IMR-90 (cell line): ENCODE results near the gene DOCK1. TPM values are rescaled to one million over a fixed set of nuclear protein-coding genes. Genes with fewer than 3 reads are reported as not detected.

Source experiments
- ATAC-seq: fragments of 200-7000 bp; cut with Tn5 transposase; 2 replicates; pipeline ENCODE4 v1.9.1; 2020; ENCODE audit warnings: low read depth, mild to moderate bottlenecking, moderate library complexity
- BruUV-seq: library from RNA; stranded (reverse); fragments of 400-500 nt; replicated peaks from 2 replicates; lab custom pipeline; 2021; lab: Mats Ljungman, UMichigan
- CTCF ChIA-PET: fragments of 300-600 bp; formaldehyde crosslinking; extraction: SDS; loops from one replicate; lab custom pipeline; 2021; ENCODE audit warnings: antibody characterized with exemption; lab: Yijun Ruan, JAX
- POLR2A ChIA-PET: fragments of 300-600 bp; sonication (Branson Sonifier 250); formaldehyde crosslinking; loops from one replicate; lab custom pipeline; 2022; ENCODE audit warnings: antibody characterized with exemption; ENCODE audit not compliant: unreplicated experiment; lab: Charles Lee
- DNase-seq: peaks from one replicate; pipeline ENCODE4 v3.0.0; 2013
- H2AFZ ChIP-seq: replicated peaks from 2 replicates; pipeline ENCODE3; 2013; ENCODE audit warnings: low read length, mild to moderate bottlenecking; ENCODE audit not compliant: poor library complexity
- H2AK5ac ChIP-seq: 2 replicates; pipeline ENCODE4 v1.6.1; 2013; ENCODE audit warnings: low read depth, low read length, inconsistent platforms
- H2AK9ac ChIP-seq: replicated peaks from 2 replicates; pipeline ENCODE3; 2013; ENCODE audit warnings: mild to moderate bottlenecking, low read depth, low read length, moderate library complexity; ENCODE audit not compliant: poor library complexity
- H2BK120ac ChIP-seq: 2 replicates; pipeline ENCODE4 v1.6.1; 2013; ENCODE audit warnings: low read depth, low read length, inconsistent platforms
- H2BK15ac ChIP-seq: 3 replicates; pipeline ENCODE4 v1.6.1; 2013; ENCODE audit warnings: low read depth, low read length, inconsistent platforms
- H2BK20ac ChIP-seq: 2 replicates; pipeline ENCODE4 v1.6.1; 2013; ENCODE audit warnings: low read depth, mild to moderate bottlenecking, inconsistent platforms, low read length, moderate library complexity
- H2BK5ac ChIP-seq: 2 replicates; pipeline ENCODE4 v1.6.1; 2013; ENCODE audit warnings: mild to moderate bottlenecking, low read depth, low read length, inconsistent platforms; ENCODE audit not compliant: poor library complexity, severe bottlenecking
- H3K14ac ChIP-seq: replicated peaks from 2 replicates; pipeline ENCODE4 v1.6.1; 2013; ENCODE audit warnings: low read depth, low read length, inconsistent platforms
- H3K18ac ChIP-seq: 2 replicates; pipeline ENCODE4 v1.6.1; 2013; ENCODE audit warnings: low read depth, low read length, control low read depth
- H3K23ac ChIP-seq: 2 replicates; pipeline ENCODE4 v1.6.1; 2013; ENCODE audit warnings: low read depth, low read length, inconsistent platforms
- H3K27ac ChIP-seq: 2 replicates; pipeline ENCODE4 v1.5.1; 2013; ENCODE audit warnings: mild to moderate bottlenecking, control low read depth, low read length; ENCODE audit not compliant: insufficient read depth
- H3K27me3 ChIP-seq: 2 replicates; pipeline ENCODE4 v1.6.1; 2013; ENCODE audit warnings: low read length; ENCODE audit not compliant: control insufficient read depth, insufficient read depth
- H3K36me3 ChIP-seq: 2 replicates; pipeline ENCODE4 v1.6.1; 2013; ENCODE audit warnings: low read length, mixed read lengths; ENCODE audit not compliant: control insufficient read depth, insufficient read depth
- H3K4ac ChIP-seq: 2 replicates; pipeline ENCODE4 v1.6.1; 2013; ENCODE audit warnings: low read depth, low read length, inconsistent platforms
- H3K4me1 ChIP-seq: 2 replicates; pipeline ENCODE4 v1.6.1; 2013; ENCODE audit warnings: low read length, mixed read lengths; ENCODE audit not compliant: control insufficient read depth, insufficient read depth
- H3K4me2 ChIP-seq: 2 replicates; pipeline ENCODE4 v1.6.1; 2013; ENCODE audit warnings: low read depth, mild to moderate bottlenecking, control low read depth, low read length, moderate library complexity
- H3K4me3 ChIP-seq: 2 replicates; pipeline ENCODE4 v1.5.1; 2013; ENCODE audit warnings: low read depth, mild to moderate bottlenecking, control low read depth, low read length, moderate library complexity; ENCODE audit not compliant: insufficient read depth
- H3K56ac ChIP-seq: 2 replicates; pipeline ENCODE4 v1.6.1; 2013; ENCODE audit warnings: low read length, inconsistent platforms; ENCODE audit not compliant: insufficient read depth; ENCODE audit errors: extremely low read depth
- H3K79me1 ChIP-seq, 2 experiments: 2 replicates each; pipeline ENCODE4 v1.6.1; 2013; ENCODE audit warnings: low read length in 2 of 2, inconsistent platforms in 1 of 2, low read depth in 1 of 2
- H3K9ac ChIP-seq: 2 replicates; pipeline ENCODE4 v1.6.1; 2013; ENCODE audit warnings: low read depth, low read length, control low read depth
- H3K9me1 ChIP-seq: 2 replicates; pipeline ENCODE4 v1.6.1; 2013; ENCODE audit warnings: low read length, inconsistent platforms; ENCODE audit not compliant: insufficient read depth
- H3K9me3 ChIP-seq: 2 replicates; pipeline ENCODE4 v1.6.1; 2013; ENCODE audit warnings: low read length; ENCODE audit not compliant: control insufficient read depth, insufficient read depth
- H4K20me1 ChIP-seq: 2 replicates; pipeline ENCODE4 v1.6.1; 2013; ENCODE audit warnings: low read length, inconsistent platforms; ENCODE audit not compliant: insufficient read depth
- H4K5ac ChIP-seq: 2 replicates; pipeline ENCODE4 v1.6.1; 2013; ENCODE audit warnings: mild to moderate bottlenecking, low read depth, low read length, control low read depth
- H4K8ac ChIP-seq, 2 experiments: 2 replicates each; pipeline ENCODE4 v1.6.1; 2013; ENCODE audit warnings: low read depth in 2 of 2, low read length in 2 of 2, control low read depth in 1 of 2, inconsistent platforms in 1 of 2
- H4K91ac ChIP-seq: 2 replicates; pipeline ENCODE4 v1.6.1; 2013; ENCODE audit warnings: low read depth, low read length, inconsistent platforms; ENCODE audit not compliant: insufficient read depth
- BHLHE40 ChIP-seq: fragments of 150-350 bp; IDR thresholded peaks from 2 replicates; pipeline ENCODE4 v1.6.1; 2016; ENCODE audit warnings: mild to moderate bottlenecking, low read depth, low read length
- CHD1 ChIP-seq: IDR thresholded peaks from 2 replicates; pipeline ENCODE4 v1.6.1; 2012; ENCODE audit warnings: low read depth, low read length, improper control_type of control experiment
- MAFK ChIP-seq: IDR thresholded peaks from 2 replicates; pipeline ENCODE4 v1.6.1; 2012; ENCODE audit warnings: low read depth, low read length, improper control_type of control experiment
- MAZ ChIP-seq: IDR thresholded peaks from 2 replicates; pipeline ENCODE4 v1.6.1; 2012; ENCODE audit warnings: low read depth, mild to moderate bottlenecking, low read length, improper control_type of control experiment, moderate library complexity, borderline replicate concordance
- MXI1 ChIP-seq: IDR thresholded peaks from 2 replicates; pipeline ENCODE4 v1.6.1; 2012; ENCODE audit warnings: low read depth, mild to moderate bottlenecking, low read length, moderate library complexity, borderline replicate concordance
- RCOR1 ChIP-seq: IDR thresholded peaks from 2 replicates; pipeline ENCODE4 v1.6.1; 2012; ENCODE audit warnings: mild to moderate bottlenecking, low read length, improper control_type of control experiment; ENCODE audit not compliant: insufficient replicate concordance
- RFX5 ChIP-seq: IDR thresholded peaks from 2 replicates; pipeline ENCODE4 v1.8.0; 2012; ENCODE audit warnings: low read depth, mild to moderate bottlenecking, low read length, moderate library complexity
- WGBS, 2 experiments: methylation state at CpG; one replicate each; pipeline versions ENCODE4 v1.1.5 to v1.1.7; 2013; ENCODE audit warnings: missing lambda C conversion rate in 2 of 2; ENCODE audit not compliant: insufficient read length in 1 of 2; ENCODE audit errors: extremely low coverage in 2 of 2; 5-methylcytosine and 5-hydroxymethylcytosine counted together
- dilution Hi-C: fragments of 300-500 bp; cut with HindIII; formaldehyde crosslinking; loops from one replicate; pipeline ENCODE4 v1.14.3; 2018; ENCODE audit warnings: low sequenced_read_pairs; ENCODE audit not compliant: unreplicated experiment
- in situ Hi-C: fragments of 300-500 bp; cut with MboI; formaldehyde crosslinking; loops from 3 replicates; pipeline ENCODE4 v1.14.3; 2019; ENCODE audit warnings: low sequenced_read_pairs, inconsistent platforms, mixed read lengths
- intact Hi-C: fragments of 100-400 bp; cut with micrococcal nuclease; formaldehyde crosslinking; loops from 2 replicates; pipeline ENCODE4 v1.10.0; 2022
- polyA plus RNA-seq, 3 experiments: library from polyadenylated mRNA; depleted of rRNA; stranded (reverse); fragments of >200 nt; gene quantifications; 2 replicates each; pipeline ENCODE4 v1.2.3, GENCODE V29; 2012; ENCODE audit warnings: low replicate concordance in 1 of 3
- total RNA-seq: library from RNA; depleted of rRNA; stranded (reverse); fragments of >200 nt; gene quantifications from 2 replicates; pipeline ENCODE4 v1.2.3, GENCODE V29; 2012
- TF ChIP-seq, protein P1 (sequence below): fragments of 150-350 bp; IDR thresholded peaks from 2 replicates; pipeline ENCODE4 v1.6.1; 2016; ENCODE audit warnings: low read depth, mild to moderate bottlenecking, low read length, moderate library complexity, borderline replicate concordance

Gene DOCK1
- total and polyA plus RNA-seq, 2 of the 4 experiments (the other 2 are of a cell fraction), result 28.2 to 71.0 TPM

DNA sequence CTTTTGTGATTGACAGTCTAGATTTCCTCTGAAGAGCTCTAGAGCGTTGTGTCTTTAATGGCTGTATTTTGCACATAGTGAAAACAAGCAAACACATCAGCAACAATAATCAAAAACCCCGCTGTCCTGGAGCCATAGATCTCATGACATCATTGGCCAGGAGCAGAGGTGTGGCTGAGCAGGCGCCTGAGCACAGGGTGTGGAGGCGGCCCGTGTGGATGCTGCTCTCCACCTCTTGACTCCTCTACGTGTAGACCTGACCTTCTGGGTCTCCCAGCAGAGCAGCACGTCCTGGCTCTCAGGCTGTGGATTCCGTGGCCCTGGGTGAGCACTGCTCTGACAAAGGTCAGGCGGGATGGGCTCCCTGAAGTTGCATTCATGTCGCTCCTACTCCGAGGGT, 354.1 kb downstream of the DOCK1 start:
- POLR2A ChIA-PET, result no interaction called here
- dilution Hi-C loops, result no loop called here
- no peak for ATAC-seq

More for the DNA sequence above, 354.1 kb downstream of the DOCK1 start:
- Histone ChIP-seq H4K8ac (no peak overlapping the region), H2BK20ac (no peak overlapping the region), H3K4ac (no peak overlapping the region), H3K27me3 (no peaks in the 10 kb centered on the region), H2BK15ac (no peak overlapping the region), H3K4me2 (no peak overlapping the region), H4K20me1 (peaks cover 9% of the 10 kb centered on the region; the same call in 1 of the 2 replicates), H2BK5ac (no peak overlapping the region), H2AFZ (no peak overlapping the region), H4K5ac (no peak overlapping the region), H3K4me3 (no peak overlapping the region), H2AK5ac (no peak overlapping the region), H3K36me3 (peaks cover 32% of the 10 kb centered on the region), H3K79me1 (peaks cover 5 to 29% of the 10 kb centered on the region in 2 experiments; a peak in 3 of 4 replicates), H3K27ac (no peak overlapping the region), H2AK9ac (no peak overlapping the region), H3K9ac (no peak overlapping the region), H3K9me1 (peaks cover 31% of the 10 kb centered on the region; the same call in 1 of the 2 replicates), H3K18ac (no peak overlapping the region), H3K14ac (no peak overlapping the region), H4K91ac (no peak overlapping the region), H2BK120ac (no peak overlapping the region), H3K23ac (no peak overlapping the region), H3K56ac (no peak overlapping the region), H3K4me1 (no peaks in the 10 kb centered on the region), H3K9me3 (no peaks in the 10 kb centered on the region)
- TF ChIP-seq BHLHE40 (no peak), MAFK (no peak), RCOR1 (no peak), MXI1 (no peak), MAZ (no peak), RFX5 (no peak), CHD1 (no peak)
- TF ChIP-seq, protein P1, sequence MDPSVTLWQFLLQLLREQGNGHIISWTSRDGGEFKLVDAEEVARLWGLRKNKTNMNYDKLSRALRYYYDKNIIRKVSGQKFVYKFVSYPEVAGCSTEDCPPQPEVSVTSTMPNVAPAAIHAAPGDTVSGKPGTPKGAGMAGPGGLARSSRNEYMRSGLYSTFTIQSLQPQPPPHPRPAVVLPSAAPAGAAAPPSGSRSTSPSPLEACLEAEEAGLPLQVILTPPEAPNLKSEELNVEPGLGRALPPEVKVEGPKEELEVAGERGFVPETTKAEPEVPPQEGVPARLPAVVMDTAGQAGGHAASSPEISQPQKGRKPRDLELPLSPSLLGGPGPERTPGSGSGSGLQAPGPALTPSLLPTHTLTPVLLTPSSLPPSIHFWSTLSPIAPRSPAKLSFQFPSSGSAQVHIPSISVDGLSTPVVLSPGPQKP, result no peak
- intact Hi-C loops, result no loop called here
- BruUV-seq, result no TSS peak
- in situ Hi-C loops, result no loop called here
- CTCF ChIA-PET, result no interaction called here
- 80% methylated on average over 1 of the region's 11 CpGs; no CpG with 5 or more reads in 1 of the 2 experiments for WGBS, 2 experiments
- no peak for DNase-seq
